HG03097 (cell line): ENCODE results near the gene GSTT2.
A peak's percentile ranks its signal among the peaks of the same experiment; 100 is the strongest.
"Not testable (repeated sequence)": the region's sequence is repeated elsewhere in the genome, so short reads cannot be mapped to it uniquely, and the experiment has no call there.

Source experiments
- ATAC-seq: cut with Tn5 transposase; IDR thresholded peaks from one replicate; pipeline ENCODE4 v1.9.1; 2021; ENCODE audit not compliant: unreplicated experiment, low FRiP score

The GSTT2 gene

GRCh38 chr22:23979557-23980240 is at the start of gene GSTT2:
Gene GSTT2, plus strand, starts transcription at chr22:23980134.
- not testable (repeated sequence) for ATAC-seq

- ATAC-seq = no peak
These were observed 41.5 kb upstream of the GSTT2 start for GRCh38 chr22:23938328-23939016.

GRCh38 chr22:23939017-23939357 is 40.9 kb upstream of the GSTT2 start:
- ATAC-seq = no peak

GRCh38 chr22:23940166-23940565 is 39.8 kb upstream of the GSTT2 start:
- ATAC-seq = not testable (repeated sequence)

- not testable (repeated sequence) for ATAC-seq
These were observed 32.5 kb upstream of the GSTT2 start for GRCh38 chr22:23947391-23947790.

GRCh38 chr22:23949764-23950163 is 30.2 kb upstream of the GSTT2 start:
- not testable (repeated sequence) for ATAC-seq

- not testable (repeated sequence) for ATAC-seq
These were observed 28.6 kb upstream of the GSTT2 start for GRCh38 chr22:23951383-23951782.

- ATAC-seq = not testable (repeated sequence)
These were observed 27.0 kb upstream of the GSTT2 start for GRCh38 chr22:23952794-23953405.

GRCh38 chr22:23953485-23953884 is 26.4 kb upstream of the GSTT2 start:
- ATAC-seq = not testable (repeated sequence)

GRCh38 chr22:23954193-23954990 is 25.5 kb upstream of the GSTT2 start:
- not testable (repeated sequence) for ATAC-seq

GRCh38 chr22:23954991-23955305 is 25.0 kb upstream of the GSTT2 start:
- ATAC-seq = not testable (repeated sequence)

GRCh38 chr22:23955886-23956285 is 24.0 kb upstream of the GSTT2 start:
- not testable (repeated sequence) for ATAC-seq

- not testable (repeated sequence) for ATAC-seq
These were observed 23.5 kb upstream of the GSTT2 start for GRCh38 chr22:23956301-23956900.

- not testable (repeated sequence) for ATAC-seq
These were observed 18.7 kb upstream of the GSTT2 start, which contains the start of gene GSTT2B for GRCh38 chr22:23961084-23961771. Gene GSTT2B, minus strand, starts transcription at chr22:23961195. Its CDS starts 64 bp downstream, at chr22:23961131.

- ATAC-seq = peak; percentile 23
These were observed 13.8 kb upstream of the GSTT2 start for GRCh38 chr22:23966094-23966493.

- peak; percentile 87 for ATAC-seq
These were observed 13.4 kb upstream of the GSTT2 start, which contains the start of gene DDTL for GRCh38 chr22:23966568-23966967. Gene DDTL, plus strand, starts transcription at chr22:23966888. Its CDS starts 27 bp downstream, at chr22:23966915.

GRCh38 chr22:23969071-23969470 is 10.9 kb upstream of the GSTT2 start:
- ATAC-seq = no peak

GRCh38 chr22:23970201-23970641 is 9.7 kb upstream of the GSTT2 start:
- ATAC-seq = no peak

- ATAC-seq = no peak
These were observed 9.0 kb upstream of the GSTT2 start for GRCh38 chr22:23970816-23971486.
